GM12872 (cell line): ENCODE results near the gene ACLY.

Source experiments
- CTCF ChIP-seq: IDR thresholded peaks from 3 replicates; pipeline ENCODE4 v1.5.1; 2011; ENCODE audit warnings: low read depth, mild to moderate bottlenecking, low read length, moderate library complexity; ENCODE audit not compliant: insufficient read depth

ACLY gene

GRCh38 chr17:41864498-41864835 is 54.3 kb downstream of the ACLY start:
- TF ChIP-seq CTCF, result no peak

- TF ChIP-seq CTCF, result no peak
Measured at GRCh38 chr17:41863074-41863848, 55.5 kb downstream of the ACLY start.

GRCh38 chr17:41860254-41860931 is 58.4 kb downstream of the ACLY start:
- no peak for TF ChIP-seq CTCF

GRCh38 chr17:41849251-41849990 is 69.3 kb downstream of the ACLY start:
- no peak for TF ChIP-seq CTCF

GRCh38 chr17:41848788-41849187 is 70.0 kb downstream of the ACLY start:
- no peak for TF ChIP-seq CTCF

GRCh38 chr17:41844971-41845370 is 73.8 kb downstream of the ACLY start:
- no peak for TF ChIP-seq CTCF

GRCh38 chr17:41837761-41838538 is 80.8 kb downstream of the ACLY start, which contains the start of gene KLHL10:
Gene KLHL10, plus strand, starts transcription at chr17:41837825. Its CDS starts 108 bp downstream, at chr17:41837933.
- no peak for TF ChIP-seq CTCF
